Ammon's horn (tissue), 1 donor: ENCODE results near the gene ETV2.
"Not testable (repeated sequence)": the region's sequence is repeated elsewhere in the genome, so short reads cannot be mapped to it uniquely, and the experiment has no call there.

Experiments used
- DNase-seq: peaks from one replicate; pipeline ENCODE4 v3.0.0-alpha.2; 2016; ENCODE audit warnings: low spot score

ETV2 gene

GRCh38 chr19:35657904-35658700, 16.6 kb downstream of the ETV2 start:
- no peak for DNase-seq

- no peak for DNase-seq
These were observed 20.4 kb downstream of the ETV2 start for GRCh38 chr19:35661995-35662340.

DNA sequence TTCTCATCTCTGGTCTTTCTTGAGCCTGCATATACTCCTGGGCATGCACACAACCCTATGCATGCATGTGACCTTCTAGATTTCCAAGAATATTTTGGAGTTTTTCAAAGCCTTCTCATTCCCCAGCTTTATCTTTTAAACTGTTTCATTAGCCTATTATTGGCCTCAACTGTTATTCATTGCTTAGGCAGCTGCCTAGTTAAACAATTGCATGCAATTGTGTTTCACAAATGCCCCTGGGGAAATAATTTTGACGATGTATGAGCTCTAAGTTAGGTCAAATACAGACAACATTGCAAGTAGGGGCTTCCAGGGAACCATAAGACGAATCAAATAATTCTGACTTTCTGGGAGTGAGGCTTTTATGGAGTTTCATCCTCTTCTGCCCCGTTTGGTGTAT, 22.4 kb downstream of the ETV2 start:
- no peak for DNase-seq

GRCh38 chr19:35665157-35665556, 23.6 kb downstream of the ETV2 start:
- DNase-seq, result no peak

GRCh38 chr19:35665604-35666003, 24.1 kb downstream of the ETV2 start:
- DNase-seq, result no peak

GRCh38 chr19:35666251-35666913, 24.8 kb downstream of the ETV2 start, which contains the start of gene UPK1A:
Gene UPK1A (plus strand): TSS chr19:35666517. CDS start chr19:35666813, 296 bp downstream.
- DNase-seq, result no peak

DNA sequence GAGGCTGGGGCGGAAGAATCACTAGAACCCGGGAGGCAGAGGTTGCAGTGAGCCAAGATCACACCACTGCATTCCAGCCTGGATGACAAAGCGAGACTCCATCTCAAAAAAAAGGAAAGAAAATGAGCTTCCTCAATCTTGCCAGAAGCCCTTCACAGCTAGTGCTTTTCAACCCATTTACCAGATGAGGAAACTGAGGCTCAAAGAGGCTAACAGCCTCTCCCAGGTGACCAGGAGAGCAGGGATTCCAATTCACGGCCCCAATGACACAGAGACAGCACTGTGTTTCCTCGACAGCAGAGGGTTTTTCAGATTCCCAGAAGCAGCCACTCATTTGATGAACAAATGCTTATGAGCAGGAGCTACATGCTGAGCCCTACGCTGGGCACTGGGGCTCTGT, 28.0 kb downstream of the ETV2 start:
- no peak for DNase-seq

- DNase-seq, result no peak
These were observed 28.4 kb downstream of the ETV2 start for GRCh38 chr19:35669974-35670373.

GRCh38 chr19:35670686-35671085, 29.1 kb downstream of the ETV2 start:
- DNase-seq, result no peak

DNA sequence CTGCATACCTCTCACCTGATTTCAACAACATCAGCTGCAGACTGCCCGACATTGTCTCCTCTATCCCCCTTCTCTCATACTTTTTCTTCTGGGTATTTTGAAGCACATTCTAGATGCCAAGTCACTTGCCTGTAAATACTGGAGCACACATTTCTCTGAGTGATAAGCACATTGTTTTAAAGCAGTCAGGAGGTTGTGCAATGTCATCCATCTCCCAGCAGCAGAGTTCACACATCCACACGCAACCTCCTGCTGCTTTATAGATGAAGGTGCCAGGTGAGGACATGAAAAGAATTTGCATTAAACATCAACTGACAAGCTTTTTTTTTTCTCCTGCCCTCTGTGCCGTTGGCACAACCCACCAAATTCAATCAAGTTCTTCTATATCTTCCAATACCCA, 30.3 kb downstream of the ETV2 start:
- no peak for DNase-seq

GRCh38 chr19:35673121-35673804, 31.7 kb downstream of the ETV2 start:
- no peak for DNase-seq

GRCh38 chr19:35675589-35676140, 34.1 kb downstream of the ETV2 start:
- DNase-seq, result no peak

GRCh38 chr19:35689836-35690235, 48.3 kb downstream of the ETV2 start:
- no peak for DNase-seq

DNA sequence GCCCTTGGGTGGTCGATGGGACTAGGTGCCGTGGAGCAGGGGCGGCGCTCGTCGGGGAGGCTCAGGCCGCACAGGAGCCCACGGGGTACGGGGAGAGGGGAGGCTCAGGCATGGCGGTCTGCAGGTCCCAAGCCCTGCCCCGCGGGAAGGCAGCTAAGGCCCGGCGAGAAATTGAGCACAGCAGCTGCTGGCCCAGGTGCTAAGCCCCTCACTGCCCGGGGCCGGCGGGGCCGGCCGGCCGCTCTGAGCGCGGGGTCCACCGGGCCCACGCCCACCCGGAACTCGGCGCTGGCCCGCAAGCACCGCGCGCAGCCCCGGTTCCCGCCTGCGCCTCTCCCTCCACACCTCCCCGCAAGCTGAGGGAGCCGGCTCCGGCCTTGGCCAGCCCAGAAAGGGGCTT, 49.6 kb downstream of the ETV2 start:
- DNase-seq, result not testable (repeated sequence)

- no peak for DNase-seq
These were observed 50.5 kb downstream of the ETV2 start for GRCh38 chr19:35692010-35692409.

DNA sequence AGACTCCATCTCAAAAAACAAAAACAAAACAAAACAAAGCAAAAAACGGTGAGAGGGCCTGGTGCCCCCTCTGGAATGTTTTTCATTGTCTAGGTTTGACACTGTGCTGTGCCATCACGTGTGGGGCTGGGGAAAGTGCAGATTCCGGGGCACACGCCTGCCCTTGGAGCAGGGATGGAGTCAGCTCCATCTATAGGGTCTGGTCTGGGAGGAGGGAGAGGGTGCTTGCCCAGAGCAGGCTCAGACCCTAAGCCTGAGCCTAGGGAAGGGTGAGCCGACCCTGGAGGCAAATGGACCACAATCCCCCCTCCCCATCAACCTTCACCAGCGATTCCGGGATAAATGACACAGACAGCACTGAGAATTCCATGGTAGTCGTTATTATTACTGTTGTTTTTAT, 51.9 kb downstream of the ETV2 start:
- no peak for DNase-seq

DNA sequence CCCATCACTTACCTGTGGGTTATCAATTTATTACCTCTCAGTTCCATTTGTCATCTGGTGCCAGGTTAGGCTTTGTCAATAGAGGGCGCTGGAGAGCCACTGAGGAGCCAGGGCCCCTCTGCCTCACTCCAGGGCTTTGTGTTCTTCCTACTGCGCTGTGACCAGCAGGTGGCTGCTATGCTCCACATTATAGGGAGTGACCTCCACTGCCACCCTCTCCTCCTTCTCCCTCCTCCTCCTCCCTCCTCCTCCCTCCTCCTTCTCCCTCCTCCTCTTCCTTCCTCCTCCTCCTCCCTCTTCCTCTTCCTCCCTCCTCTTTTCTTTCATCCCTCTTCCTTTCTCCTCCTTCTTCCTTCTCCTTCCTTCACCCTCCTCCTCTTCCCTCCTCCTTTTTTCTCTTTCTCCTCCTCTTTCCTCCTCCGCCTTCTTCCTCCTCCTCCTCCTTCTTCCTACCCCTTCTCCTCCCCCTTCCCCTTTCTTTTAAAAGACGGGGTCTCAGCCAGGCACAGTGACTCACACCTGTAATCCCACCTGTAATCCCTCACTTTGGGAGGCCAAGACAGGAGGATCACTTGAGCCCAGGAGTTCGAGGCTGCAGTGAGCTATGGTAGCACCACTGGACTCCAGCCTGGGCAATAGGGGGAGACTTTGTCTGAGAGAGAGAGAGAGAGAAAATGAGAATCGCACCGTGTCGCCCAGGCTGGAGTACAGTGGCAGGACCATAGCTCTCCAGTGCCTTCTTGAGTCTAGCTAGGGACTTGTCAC, 52.5 kb downstream of the ETV2 start:
- DNase-seq, result peak; percentile 95
